GM12873 (cell line): ENCODE data around the gene ELF3.

Experiments used
- TF ChIP-seq, protein P1 (sequence below): IDR thresholded peaks from 2 replicates; pipeline ENCODE4 v1.5.1; 2012; ENCODE audit warnings: low read depth, mild to moderate bottlenecking, moderate library complexity, low read length, control low read depth; ENCODE audit not compliant: insufficient read depth; ENCODE audit errors: missing control alignments

Gene ELF3

DNA sequence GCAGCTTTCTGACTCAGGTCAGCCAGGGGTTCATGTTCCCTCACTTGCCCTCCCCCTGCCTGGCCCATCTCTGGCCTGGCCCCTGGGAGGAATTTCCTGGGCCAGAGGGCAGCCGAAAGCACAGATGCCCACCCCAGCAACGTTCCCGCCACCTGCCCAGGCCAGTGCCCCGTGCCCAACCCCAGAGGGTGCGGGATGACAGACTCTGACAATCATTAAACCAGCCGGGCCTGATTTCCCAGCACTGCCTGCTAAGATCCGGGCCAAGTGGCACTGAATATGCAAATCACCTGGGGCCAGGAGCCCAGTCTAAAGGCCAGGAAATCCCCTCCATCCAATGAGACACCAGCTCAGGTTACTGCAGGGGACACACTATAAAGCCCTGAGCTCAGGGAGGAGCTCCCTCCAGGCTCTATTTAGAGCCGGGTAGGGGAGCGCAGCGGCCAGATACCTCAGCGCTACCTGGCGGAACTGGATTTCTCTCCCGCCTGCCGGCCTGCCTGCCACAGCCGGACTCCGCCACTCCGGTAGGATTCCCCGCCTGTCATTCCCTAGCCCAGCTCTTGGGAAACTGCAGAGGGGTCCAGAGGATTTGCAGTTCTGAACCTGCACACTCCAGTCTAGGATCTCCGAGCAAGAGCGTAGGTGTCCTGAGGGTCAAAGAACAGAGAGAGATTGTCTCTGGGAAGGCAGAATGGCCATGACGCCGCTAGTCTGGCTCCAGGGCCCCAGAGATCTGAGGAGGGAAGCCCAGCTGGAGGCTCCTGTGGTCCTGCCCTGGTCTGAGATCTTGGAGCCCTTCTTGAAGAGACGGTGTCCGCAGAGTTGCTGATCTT is at the start of gene ELF3:
TSS of gene ELF3 (plus strand) at position 408 of the 836 bp plus-strand sequence. CDS start 550 bp downstream, outside the sequence.
- TF ChIP-seq, protein P1, sequence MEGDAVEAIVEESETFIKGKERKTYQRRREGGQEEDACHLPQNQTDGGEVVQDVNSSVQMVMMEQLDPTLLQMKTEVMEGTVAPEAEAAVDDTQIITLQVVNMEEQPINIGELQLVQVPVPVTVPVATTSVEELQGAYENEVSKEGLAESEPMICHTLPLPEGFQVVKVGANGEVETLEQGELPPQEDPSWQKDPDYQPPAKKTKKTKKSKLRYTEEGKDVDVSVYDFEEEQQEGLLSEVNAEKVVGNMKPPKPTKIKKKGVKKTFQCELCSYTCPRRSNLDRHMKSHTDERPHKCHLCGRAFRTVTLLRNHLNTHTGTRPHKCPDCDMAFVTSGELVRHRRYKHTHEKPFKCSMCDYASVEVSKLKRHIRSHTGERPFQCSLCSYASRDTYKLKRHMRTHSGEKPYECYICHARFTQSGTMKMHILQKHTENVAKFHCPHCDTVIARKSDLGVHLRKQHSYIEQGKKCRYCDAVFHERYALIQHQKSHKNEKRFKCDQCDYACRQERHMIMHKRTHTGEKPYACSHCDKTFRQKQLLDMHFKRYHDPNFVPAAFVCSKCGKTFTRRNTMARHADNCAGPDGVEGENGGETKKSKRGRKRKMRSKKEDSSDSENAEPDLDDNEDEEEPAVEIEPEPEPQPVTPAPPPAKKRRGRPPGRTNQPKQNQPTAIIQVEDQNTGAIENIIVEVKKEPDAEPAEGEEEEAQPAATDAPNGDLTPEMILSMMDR = no peak

DNA sequence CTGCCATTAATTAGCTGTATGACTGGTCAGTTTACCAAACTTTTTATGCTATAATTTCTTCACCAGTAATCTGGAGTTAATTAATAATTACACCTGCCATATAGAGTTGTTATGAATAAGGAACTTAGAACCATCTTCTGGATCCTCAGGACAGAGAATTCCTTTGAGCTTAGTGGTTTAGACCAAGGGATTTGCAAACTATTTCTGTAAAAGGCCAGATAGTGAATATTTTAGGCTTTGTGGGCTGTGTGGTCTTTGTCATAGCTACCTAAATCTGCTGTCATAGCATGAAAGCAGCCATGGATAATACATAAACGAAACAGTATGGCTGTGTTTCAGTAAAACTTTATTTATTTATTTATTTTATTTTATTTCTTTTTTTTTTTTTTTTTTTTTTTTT is 46.1 kb upstream of the ELF3 start:
- TF ChIP-seq, protein P1 = no peak

DNA sequence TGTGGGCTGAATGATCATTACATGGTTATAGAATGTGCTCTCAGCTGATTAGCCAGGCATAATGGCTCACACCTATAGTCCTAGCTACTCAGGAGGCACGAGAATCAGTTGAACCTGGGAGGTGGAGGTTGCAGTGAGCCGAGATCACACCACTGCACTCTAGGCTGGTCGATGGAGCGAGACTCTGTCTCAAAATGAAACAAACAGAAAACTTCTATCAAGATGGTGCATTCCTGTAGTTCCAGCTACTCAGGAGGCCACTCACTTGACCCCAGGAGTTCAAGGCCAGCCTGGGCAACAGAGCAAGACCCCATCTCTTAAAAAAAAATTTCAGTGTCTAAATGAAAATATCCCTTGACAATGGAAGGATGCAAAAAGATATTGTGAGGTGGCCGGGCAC is 44.2 kb upstream of the ELF3 start:
- TF ChIP-seq, protein P1 = no peak

DNA sequence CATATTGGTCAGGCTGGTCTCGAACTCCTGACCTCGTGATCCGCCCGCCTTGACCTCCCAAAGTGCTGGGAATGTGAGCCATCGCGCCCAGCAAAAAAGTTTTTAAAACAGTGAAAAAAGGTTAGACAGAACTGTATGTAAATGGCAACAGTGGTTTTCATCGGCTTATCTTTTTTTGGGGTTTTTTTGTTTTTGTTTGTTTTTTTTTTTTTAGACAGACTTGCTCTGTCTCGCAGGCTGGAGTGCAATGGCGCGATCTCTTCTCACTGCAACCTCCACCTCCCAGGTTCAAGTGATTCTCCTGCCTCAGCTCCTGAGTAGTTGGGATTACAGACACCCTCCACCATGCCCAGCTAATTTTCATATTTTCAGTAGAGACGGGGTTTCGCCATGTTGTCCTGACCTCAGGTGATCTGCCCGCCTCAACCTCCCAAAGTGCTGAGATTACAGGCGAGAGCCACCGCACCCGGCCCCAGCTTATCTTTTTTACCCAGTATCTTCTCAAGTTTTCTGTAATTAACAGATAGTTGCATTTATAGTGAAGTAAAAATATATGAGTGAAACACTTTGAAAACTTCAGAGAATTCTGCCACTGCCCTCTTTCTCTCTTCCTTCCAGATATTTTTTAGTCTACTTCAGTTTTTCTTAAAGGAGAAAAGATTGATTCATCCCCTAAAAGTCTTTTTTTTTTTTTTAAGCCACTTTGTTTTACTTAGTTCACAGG is 42.0 kb upstream of the ELF3 start:
- TF ChIP-seq, protein P1 = no peak

DNA sequence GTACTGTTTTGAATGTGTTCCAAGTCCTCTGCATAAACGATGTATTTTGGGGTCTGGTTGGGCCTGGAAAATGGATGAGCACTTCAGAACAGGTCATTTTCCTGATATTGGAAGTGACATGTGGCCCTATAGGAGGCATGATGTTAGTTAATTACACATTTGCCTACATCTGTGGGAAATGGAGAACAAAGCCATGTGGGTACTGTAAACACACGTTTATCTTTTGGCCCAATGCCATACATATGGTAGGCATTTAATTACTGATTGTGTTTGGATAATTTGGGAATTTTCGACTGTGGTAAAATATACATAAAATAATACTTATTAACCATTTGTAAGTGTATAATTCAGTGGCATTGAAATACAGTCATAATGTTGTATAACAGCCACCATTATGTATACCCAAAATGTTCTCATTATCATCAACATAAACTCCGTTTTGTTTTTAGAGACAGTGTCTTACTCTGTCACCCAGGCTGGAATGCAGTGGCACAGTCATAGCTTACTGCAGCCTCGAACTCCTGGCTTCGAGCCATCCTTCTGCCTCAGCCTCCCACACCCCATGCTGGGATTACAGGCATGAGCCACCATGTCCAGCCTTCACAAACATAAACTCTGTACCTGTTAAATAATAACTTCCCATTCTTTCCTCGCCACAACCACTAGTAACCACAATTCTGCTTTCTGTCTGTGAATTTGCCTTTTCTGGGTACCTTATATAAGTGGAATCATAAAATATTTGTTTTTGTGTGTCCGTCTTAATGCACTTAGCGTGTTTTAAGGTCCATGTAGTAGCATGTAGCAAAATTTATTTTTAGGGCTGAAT is 39.8 kb upstream of the ELF3 start:
- TF ChIP-seq, protein P1 = no peak

DNA sequence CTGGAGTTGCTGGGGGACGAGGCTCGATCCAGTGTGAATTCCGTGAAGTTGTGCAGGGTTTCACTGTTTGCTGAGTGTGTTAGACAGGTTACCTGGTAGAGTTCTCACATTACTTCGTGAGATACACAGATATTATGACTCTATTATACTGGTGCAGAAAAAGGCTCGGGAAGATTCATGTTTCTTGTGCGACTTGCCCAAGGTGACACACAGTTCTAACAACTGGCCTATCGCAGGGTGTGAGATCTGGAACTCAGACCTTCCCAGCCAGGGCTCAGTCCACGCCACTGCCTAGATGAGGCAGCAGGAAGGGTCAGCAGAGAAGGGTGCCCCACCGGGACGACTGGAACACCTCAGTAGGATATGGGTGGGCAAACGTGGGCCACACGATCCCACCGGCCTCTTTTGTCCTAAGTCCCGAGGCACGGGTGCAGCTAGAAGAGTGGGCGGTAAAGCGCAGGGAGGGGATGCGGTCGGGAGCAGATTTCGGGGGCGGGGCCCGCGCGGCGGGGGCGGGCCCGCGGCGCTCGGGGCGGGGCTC is 28.2 kb upstream of the ELF3 start:
- TF ChIP-seq, protein P1 = no peak
